ENCODE measurements around the gene SAMD15.
"Not testable (repeated sequence)": the region's sequence is repeated elsewhere in the genome, so short reads cannot be mapped to it uniquely, and the experiment has no call there.

The SAMD15 gene

DNA sequence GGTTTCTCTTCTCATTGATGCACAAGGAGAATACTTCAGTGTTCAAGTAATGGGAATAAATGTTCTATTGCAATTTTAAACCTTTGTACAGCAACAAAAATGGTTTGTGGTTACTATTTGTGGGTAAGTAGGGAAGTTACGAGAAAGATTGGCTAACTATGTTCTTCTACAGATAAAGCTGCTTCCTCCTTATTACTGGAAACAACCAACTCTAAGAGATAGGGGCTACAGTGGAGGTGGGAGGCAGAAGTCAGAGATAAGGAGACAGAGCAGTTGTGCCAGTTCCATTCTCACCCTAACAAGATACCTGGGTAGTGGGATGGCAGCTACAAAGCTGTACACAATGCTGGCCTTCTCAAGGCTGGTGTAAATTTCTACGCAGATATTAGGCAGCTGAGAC is 30.0 kb downstream of the SAMD15 start:
- no peak for FAIRE-seq
- no peak for TF ChIP-seq POLR2A (IDR thresholded peaks at IDR 0.05; ENCODE audit: low read depth, low read length)
- DNase-seq (ENCODE audit: insufficient read length, low spot score) = no peak

DNA sequence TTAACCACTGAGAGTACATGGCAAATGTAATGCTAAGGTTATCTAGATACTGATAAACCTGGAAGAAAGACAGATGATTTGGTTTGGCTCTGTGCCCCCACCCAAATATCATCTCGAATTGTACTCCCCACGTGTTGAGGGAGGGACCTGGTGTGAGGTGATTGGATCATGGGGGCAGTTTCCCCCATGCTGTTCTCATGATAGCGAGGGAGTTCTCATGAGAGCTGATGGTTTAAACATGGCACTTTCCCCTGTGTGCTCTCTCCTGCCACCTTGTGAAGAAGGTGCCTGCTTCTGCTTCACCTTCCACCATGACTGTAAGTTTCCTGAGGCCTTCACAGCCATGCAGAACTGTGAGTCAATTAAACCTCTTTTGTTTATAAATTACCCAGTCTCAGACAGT is 32.0 kb downstream of the SAMD15 start:
- FAIRE-seq (no peak), DNase-seq (ENCODE audit: insufficient read length, low spot score) (no peak)
- TF ChIP-seq POLR2A (IDR thresholded peaks at IDR 0.05; ENCODE audit: low read depth, low read length) = no peak

DNA sequence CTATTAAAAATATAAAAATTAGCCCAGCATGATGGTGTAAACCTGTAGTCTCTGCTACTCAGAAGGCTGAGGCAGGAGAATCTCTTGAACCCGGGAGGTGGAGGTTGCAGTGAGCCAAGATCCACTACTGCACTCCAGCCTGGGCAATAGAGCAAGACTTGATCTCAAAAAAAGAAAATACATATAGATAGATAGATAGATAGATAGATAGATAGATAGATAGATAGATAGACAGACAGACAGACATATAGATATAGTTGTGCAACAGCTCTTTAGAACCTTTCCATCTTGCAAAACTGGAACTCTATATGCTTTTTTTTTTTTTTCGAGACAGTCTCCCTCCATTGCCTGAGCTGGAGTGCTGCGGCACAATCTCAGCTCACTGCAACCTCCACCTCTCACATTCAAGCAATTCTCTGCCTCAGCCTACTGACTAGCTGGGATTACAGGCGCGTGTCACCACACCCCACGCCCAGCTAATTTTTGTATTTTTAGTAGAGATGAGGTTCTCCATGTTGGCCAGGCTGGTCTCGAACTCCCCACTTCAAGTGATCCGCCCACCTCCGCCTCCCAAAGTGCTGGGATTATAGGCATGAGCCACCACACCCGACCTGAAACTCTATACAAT is 38.3 kb downstream of the SAMD15 start:
- not testable (repeated sequence) for DNase-seq (ENCODE audit: insufficient read length, low spot score); FAIRE-seq

DNA sequence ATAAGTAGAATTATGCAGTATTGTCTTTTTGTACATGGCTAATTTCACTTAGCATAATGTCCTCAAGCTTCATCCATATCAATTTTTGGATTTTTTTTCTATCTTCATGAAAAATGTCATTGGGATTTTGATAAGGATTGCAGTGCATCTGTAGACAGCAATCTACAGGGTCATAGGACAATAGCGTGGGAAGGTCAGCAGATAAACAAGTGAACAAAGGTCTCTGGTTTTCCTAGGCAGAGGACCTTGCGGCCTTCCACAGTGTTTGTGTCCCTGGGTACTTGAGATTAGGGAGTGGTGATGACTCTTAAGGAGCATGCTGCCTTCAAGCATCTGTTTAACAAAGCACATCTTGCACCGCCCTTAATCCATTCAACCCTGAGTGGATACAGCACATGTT is 38.9 kb downstream of the SAMD15 start:
- FAIRE-seq; DNase-seq (ENCODE audit: insufficient read length, low spot score): not testable (repeated sequence)

DNA sequence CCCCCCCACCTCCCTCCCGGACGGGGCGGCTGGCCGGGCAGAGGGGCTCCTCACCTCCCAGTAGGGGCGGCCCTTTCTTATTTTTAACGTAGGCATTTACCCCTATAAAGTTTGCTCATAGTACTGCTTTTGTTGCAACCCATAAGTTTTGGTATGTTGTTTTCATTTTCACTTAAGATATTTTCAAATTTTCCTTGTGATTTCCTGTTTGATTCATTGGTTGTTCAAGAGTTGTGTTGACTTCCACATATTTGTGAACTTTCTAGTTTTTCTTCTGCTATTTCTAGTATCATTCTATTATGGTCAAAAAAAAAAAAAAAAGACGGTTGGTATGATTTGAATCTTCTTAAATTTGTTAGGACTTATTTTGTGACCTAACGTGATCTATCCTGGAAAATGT is 39.7 kb downstream of the SAMD15 start:
- no peak for TF ChIP-seq POLR2A (IDR thresholded peaks at IDR 0.05; ENCODE audit: low read depth, low read length)
- DNase-seq (ENCODE audit: insufficient read length, low spot score) = no peak
- FAIRE-seq = no peak

DNA sequence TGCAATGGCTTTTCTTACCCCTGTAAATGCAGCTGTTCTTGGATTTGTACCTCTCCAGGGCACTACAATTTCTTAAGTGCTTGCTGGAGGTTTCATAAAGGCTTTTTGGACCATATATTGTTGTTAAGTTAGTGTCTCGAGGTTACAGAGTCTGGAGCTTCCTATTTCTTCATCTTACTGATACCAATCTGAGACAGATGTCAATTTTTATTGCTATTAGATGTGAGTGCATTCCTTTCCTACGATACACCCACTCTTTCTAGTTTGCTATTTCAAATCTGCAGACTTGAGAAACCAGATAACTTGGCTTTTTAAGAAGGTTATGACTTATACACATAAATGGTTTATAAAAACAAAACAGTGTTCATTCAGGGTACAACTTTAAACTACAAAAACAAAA is 44.0 kb downstream of the SAMD15 start:
- DNase-seq (ENCODE audit: insufficient read length, low spot score) = no peak
- no peak for FAIRE-seq
- no peak for TF ChIP-seq POLR2A (IDR thresholded peaks at IDR 0.05; ENCODE audit: low read depth, low read length)

DNA sequence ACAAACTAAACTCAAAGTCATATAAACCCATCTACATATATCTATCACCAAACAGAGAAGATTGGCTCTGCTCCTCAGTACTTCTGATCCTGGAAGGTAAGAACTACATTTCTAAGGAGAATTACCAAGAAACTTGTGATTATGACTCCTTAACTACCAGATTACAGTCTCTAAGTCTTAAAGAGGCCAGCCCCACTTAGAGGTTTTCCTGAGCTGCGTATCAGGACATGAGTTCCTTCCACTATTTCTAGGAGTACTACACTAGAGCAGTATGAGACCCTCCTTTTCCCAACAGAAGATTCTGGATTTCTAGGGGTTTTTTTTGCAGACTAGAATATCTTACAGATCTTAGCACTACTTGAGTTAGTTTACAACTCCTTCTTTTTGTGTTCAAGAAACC is 46.2 kb downstream of the SAMD15 start, which contains the start of gene NOXRED1:
Gene NOXRED1, minus strand, starts transcription at position 101 of the 400 bp plus-strand sequence. CDS start 634 bp downstream, outside the sequence.
- FAIRE-seq = no peak
- TF ChIP-seq POLR2A (IDR thresholded peaks at IDR 0.05; ENCODE audit: low read depth, low read length) = no peak
- no peak for DNase-seq (ENCODE audit: insufficient read length, low spot score)

DNA sequence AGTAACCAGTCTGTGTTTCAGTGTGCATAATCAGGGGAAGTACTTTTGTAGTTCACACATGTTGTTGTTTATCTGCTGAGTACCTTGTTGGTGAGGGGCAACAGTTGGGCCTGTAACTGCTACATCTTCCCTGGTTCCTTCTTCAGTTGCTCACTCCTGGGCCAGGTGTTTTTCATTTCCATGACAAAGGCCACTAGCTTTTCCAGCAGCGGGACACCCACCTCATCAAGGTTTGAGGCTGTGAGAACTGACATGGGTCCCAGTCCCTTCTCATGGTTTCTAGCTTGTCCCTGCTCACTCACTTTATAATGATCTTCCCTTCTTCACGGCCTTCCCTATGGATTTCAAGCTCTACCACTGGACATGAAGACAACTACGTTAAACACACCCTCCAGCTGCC is 47.7 kb downstream of the SAMD15 start:
- no peak for FAIRE-seq
- TF ChIP-seq POLR2A (IDR thresholded peaks at IDR 0.05; ENCODE audit: low read depth, low read length) = no peak
- no peak for DNase-seq (ENCODE audit: insufficient read length, low spot score)

DNA sequence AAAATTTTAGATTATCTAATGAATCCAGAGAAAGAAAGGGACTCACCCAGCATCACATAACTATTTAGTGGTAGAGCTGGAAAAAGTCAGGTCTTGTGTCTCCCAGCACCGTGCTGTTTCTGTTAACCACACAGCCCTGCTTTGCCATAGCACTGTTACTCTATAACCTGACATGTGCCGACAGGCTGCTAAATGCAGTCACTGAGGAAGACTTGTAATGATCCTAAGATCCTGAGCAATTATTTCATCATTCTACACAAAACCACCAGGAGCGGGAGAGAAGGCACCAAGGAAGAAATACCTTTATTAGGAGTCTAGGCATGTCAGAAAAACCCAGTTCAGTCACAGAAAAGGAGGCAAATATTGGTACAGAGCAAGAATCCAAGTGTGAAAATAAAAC is 49.2 kb downstream of the SAMD15 start:
- no peak for DNase-seq (ENCODE audit: insufficient read length, low spot score)
- TF ChIP-seq POLR2A (IDR thresholded peaks at IDR 0.05; ENCODE audit: low read depth, low read length) = no peak
- no peak for FAIRE-seq

DNA sequence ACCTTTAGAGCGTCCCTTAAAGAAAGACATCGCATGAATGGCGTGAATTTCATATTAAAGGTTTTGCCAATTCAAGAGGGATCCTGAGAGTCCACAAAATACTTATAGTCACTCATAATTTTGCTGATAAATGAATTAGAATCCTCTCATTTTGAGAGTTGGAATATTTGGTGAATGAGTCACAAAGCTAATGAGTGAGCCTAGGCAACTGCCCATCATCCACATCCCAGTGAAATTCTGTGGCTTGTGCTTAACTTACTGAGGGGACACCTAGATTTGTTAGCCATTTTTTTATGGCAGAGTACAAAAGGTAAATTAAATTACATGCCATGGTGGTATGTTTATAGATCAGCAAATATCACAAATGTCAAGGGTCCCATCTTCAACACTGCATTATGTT is 58.9 kb downstream of the SAMD15 start:
- DNase-seq (ENCODE audit: insufficient read length, low spot score) = no peak
- no peak for TF ChIP-seq POLR2A (IDR thresholded peaks at IDR 0.05; ENCODE audit: low read depth, low read length)
- no peak for FAIRE-seq

DNA sequence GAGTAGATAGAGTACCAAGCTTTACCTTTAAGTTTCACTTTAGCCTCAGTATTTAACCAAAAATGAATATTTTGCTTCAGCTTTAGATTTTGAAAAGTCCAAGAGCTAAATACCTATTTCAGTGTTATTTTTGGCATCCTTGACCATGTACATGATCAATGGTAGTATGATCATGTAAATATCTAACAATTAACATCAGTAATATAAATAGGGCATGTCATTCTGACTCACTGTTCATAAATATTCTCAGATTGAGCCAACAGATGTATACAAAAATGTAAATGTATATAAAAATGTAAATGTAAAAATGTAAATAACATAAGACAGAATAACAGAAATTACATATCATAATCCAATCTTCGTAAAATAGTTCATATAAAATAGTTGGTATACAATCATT is 61.4 kb downstream of the SAMD15 start:
- TF ChIP-seq POLR2A (IDR thresholded peaks at IDR 0.05; ENCODE audit: low read depth, low read length) = no peak
- FAIRE-seq (no peak), DNase-seq (ENCODE audit: insufficient read length, low spot score) (no peak)

DNA sequence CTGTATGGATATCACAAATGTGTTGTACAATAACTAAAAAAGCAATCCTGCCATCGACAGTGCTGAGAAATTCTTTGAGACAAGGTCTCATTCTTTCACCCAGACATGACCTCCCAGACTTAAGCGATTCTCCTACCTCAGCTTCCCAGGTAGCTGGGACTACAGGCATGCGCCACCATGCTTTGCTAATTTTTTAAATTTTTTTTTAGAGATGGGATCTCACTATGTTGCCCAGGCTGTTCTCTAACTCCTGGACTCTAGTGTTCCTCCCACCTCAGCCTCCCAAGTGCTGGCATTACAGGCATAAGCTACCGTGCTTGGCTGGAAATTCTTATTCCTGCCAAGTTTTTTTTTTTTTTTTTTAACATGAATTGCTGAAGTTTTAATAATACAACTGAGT is 62.7 kb downstream of the SAMD15 start:
- DNase-seq (ENCODE audit: insufficient read length, low spot score) = no peak
- no peak for FAIRE-seq
- TF ChIP-seq POLR2A (IDR thresholded peaks at IDR 0.05; ENCODE audit: low read depth, low read length) = no peak

All from H54 (cell line).